ENCODE results near the gene HKDC1. TPM values are rescaled to one million over a fixed set of nuclear protein-coding genes. Genes with fewer than 3 reads are reported as not detected.
"Not testable (repeated sequence)": the region's sequence is repeated elsewhere in the genome, so short reads cannot be mapped to it uniquely, and the experiment has no call there.

HKDC1 gene
- total RNA-seq, 1 donor from 2014 or later, result not detected

DNA sequence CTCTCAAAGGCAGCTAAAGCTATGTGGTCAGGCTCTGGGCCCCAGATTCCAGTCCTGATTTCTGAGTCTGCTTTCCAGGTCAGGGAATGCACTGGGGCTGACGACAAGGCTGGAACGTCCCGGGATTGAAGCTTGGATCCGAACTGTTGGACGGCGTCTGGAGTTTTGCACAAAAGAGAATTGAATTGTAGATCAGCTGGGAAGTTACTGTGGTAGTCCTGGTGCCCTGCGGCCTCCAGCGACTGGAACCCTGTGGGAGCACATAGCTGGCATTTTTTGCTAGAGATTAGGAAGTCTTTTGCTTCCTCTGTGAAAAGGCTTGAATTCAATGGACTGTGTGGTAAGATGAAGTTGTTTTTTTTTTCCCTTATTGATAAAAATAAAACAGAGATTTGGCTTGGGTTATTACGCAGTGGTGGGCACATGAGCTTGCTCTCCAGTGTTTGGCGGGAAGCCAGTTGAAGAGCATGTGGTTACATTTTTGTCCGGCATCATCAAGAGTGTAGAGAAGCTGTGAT lies 58.4 kb downstream of the HKDC1 start, which contains the start of gene HK1:
Gene HK1 (plus strand): TSS at position 51 of the 518 bp plus-strand sequence.
- H3K27ac ChIP-seq (replicated peaks), result peak within 1 kb of the TSS; percentile 37
- H3K4me3 ChIP-seq, result no peak within 1 kb of the TSS
- H3K27me3 ChIP-seq (ENCODE audit: low read depth), result no peaks in the 10 kb centered on the region
- H3K4me1 ChIP-seq, result peaks cover 26% of the 10 kb centered on the region
- TF ChIP-seq, protein P1, sequence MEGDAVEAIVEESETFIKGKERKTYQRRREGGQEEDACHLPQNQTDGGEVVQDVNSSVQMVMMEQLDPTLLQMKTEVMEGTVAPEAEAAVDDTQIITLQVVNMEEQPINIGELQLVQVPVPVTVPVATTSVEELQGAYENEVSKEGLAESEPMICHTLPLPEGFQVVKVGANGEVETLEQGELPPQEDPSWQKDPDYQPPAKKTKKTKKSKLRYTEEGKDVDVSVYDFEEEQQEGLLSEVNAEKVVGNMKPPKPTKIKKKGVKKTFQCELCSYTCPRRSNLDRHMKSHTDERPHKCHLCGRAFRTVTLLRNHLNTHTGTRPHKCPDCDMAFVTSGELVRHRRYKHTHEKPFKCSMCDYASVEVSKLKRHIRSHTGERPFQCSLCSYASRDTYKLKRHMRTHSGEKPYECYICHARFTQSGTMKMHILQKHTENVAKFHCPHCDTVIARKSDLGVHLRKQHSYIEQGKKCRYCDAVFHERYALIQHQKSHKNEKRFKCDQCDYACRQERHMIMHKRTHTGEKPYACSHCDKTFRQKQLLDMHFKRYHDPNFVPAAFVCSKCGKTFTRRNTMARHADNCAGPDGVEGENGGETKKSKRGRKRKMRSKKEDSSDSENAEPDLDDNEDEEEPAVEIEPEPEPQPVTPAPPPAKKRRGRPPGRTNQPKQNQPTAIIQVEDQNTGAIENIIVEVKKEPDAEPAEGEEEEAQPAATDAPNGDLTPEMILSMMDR (IDR thresholded peaks at IDR 0.05; ENCODE audit: borderline replicate concordance), result no peak
- H3K36me3 ChIP-seq, result no peaks in the 10 kb centered on the region
- intact Hi-C loops (cut with micrococcal nuclease), result no loop called here
- no peak for DNase-seq
- no peaks in the 10 kb centered on the region for H3K9me3 ChIP-seq (replicated peaks)

DNA sequence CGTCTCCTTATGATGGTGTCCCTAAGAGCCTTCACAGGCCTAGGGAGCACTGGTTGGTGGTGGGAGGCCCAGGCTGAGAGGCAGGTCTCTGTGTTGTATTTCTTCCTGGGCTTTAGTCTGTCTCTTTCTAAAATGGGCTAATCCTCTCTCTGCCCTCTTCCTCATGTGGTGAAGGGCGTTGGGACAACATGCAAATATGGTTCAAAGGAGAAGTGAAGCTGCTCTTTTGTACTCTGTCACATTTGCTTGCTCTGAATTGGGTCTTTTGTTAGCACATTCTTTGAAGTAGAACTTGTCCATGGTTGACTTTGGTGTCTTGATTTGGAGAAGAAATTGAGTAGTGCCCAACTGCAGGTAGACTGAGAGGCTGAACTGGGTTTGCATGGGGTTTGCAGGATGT lies 59.0 kb downstream of the HKDC1 start:
- DNase-seq, result no peak
- peak overlapping the region; percentile 37 for H3K27ac ChIP-seq (replicated peaks)

DNA sequence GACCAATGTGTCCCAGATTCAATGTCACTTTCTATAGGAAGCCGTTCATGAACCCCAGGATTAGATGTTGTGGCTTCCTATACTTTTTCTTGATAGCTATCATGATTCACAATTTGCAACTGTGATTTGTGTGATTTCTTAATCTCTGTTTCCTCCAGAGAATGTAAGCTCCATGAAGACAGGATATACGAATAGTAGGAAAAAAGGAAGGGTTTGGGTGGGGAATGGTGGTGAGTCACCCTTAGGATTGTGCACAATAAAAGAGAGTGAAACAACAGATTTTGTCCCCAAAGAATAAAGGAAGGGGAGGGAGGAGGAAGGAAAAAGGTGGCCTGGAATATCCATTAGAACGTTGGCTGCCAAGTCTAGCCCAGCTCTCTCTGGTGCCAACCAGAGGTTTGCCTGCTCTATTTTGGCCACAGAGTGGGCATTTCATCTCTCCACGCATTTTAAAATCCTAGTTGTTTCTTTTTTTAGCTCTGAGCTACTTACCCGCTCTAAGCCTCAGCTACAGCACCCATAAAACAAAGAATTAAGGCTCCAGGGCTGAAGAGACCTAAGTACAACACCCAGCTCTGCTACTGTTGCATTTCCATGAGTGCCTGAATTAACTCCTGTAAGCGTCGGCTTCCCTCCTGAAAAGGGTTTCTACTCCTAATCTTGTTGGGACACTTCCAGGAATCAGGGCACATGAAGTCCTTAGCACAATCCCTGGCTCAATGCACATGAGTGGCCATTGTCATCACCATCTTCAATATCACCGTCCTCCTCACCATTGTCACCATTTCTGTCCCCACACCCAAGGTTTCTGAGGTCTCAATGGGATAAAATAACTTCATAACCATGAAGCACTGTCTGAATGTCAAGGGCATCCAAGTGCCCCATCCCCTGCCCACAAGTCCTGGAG lies 61.6 kb downstream of the HKDC1 start:
- Histone ChIP-seq H3K27me3 (ENCODE audit: low read depth) (no peaks in the 10 kb centered on the region), H3K27ac (replicated peaks) (peak overlapping the region; percentile 60)

More for the DNA sequence above, 59.0 kb downstream of the HKDC1 start:
- no peaks in the 10 kb centered on the region for H3K36me3 ChIP-seq
- intact Hi-C loops (cut with micrococcal nuclease), result no loop called here
- peaks cover 26% of the 10 kb centered on the region for H3K4me1 ChIP-seq
- TF ChIP-seq, protein P1 (IDR thresholded peaks at IDR 0.05; ENCODE audit: borderline replicate concordance), result no peak
- no peaks in the 10 kb centered on the region for H3K9me3 ChIP-seq (replicated peaks)
- H3K27me3 ChIP-seq (ENCODE audit: low read depth), result no peaks in the 10 kb centered on the region
- no peak overlapping the region for H3K4me3 ChIP-seq

DNA sequence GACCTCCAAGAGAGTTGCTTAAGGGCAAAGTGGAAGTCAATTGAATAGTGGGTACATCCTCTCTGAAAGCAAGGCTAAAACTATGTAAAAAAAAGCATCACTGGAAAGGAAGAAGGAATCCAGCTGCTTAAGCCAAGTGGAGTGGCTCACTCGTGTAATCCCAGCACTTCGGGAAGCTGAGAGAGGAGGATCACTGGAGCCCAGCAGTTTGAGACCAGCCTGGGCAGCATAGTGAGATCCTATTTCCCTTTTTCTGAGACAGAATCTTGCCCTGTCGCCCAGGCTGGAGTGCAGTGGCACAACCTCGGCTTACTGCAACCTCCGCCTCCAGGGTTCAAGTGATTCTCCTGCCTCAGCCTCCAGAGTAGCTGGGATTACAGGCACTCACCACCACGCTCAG lies 64.3 kb downstream of the HKDC1 start:
- H3K4me3 ChIP-seq; H3K36me3 ChIP-seq; H3K27me3 ChIP-seq (ENCODE audit: low read depth); H3K27ac ChIP-seq (replicated peaks); DNase-seq; H3K9me3 ChIP-seq (replicated peaks); intact Hi-C loops (cut with micrococcal nuclease): not testable (repeated sequence)
- peaks cover 19% of the 10 kb centered on the region for H3K4me1 ChIP-seq

More for the DNA sequence above, 61.6 kb downstream of the HKDC1 start:
- intact Hi-C loops (cut with micrococcal nuclease), result no loop called here
- TF ChIP-seq, protein P1 (IDR thresholded peaks at IDR 0.05; ENCODE audit: borderline replicate concordance), result no peak
- peaks cover 30% of the 10 kb centered on the region for H3K4me1 ChIP-seq
- no peak overlapping the region for H3K4me3 ChIP-seq
- DNase-seq, result no peak
- no peaks in the 10 kb centered on the region for H3K9me3 ChIP-seq (replicated peaks)
- H3K36me3 ChIP-seq, result no peaks in the 10 kb centered on the region

DNA sequence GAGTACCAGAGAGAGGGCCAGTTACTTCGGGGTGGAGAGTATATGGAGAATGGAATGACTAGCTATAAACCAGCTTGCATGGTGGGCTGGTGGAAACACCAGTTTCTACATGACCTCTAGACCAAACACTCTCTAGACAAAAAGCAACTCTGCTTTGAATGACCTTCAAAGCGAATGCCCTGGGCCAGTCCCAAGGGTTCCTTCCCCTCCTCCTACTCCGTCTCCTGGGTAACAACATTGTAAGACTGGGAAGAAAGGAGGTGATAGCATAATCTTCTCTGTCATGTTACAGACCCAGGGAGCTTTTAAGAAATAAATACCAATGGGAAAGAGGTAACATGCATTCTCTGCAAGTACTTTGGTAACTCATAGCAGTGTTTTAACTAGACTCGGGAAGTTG lies 65.6 kb downstream of the HKDC1 start:
- Histone ChIP-seq H3K9me3 (replicated peaks) (no peaks in the 10 kb centered on the region), H3K27ac (replicated peaks) (no peak overlapping the region), H3K4me3 (no peak overlapping the region), H3K36me3 (no peaks in the 10 kb centered on the region), H3K4me1 (peaks cover 19% of the 10 kb centered on the region), H3K27me3 (ENCODE audit: low read depth) (no peaks in the 10 kb centered on the region)
- DNase-seq, result no peak
- TF ChIP-seq, protein P1 (IDR thresholded peaks at IDR 0.05; ENCODE audit: borderline replicate concordance), result no peak
- intact Hi-C loops (cut with micrococcal nuclease), result no loop called here

DNA sequence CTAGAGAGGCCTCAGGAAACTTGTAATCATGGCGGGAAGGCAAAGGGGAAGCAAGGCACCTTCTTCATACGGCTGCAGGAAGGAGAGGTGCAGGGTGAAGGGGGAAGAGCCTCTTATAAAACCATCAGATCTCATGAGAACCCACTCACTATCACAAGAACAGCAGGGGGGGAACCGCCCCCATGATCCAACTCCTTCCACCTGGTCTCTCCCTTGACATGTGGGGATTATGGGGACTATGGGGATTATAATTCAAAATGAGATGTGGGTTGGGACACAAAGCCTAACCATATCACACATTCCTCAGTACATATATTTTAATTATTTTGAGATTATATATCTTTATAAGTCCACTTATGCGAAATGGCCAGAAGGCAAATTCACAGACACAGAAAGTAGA lies 67.0 kb downstream of the HKDC1 start:
- no peaks in the 10 kb centered on the region for H3K36me3 ChIP-seq
- no peak overlapping the region for H3K27ac ChIP-seq (replicated peaks)
- no peak overlapping the region for H3K4me3 ChIP-seq
- no peaks in the 10 kb centered on the region for H3K9me3 ChIP-seq (replicated peaks)
- DNase-seq, result no peak
- H3K27me3 ChIP-seq (ENCODE audit: low read depth), result no peaks in the 10 kb centered on the region
- intact Hi-C loops (cut with micrococcal nuclease), result no loop called here
- H3K4me1 ChIP-seq, result peaks cover 8% of the 10 kb centered on the region
- TF ChIP-seq, protein P1 (IDR thresholded peaks at IDR 0.05; ENCODE audit: borderline replicate concordance), result no peak

All from left ventricle myocardium inferior (tissue), 1 donor.